Esophagus squamous epithelium (tissue), 5 donors: ENCODE data around the gene ZNF552. TPM values are rescaled to one million over a fixed set of nuclear protein-coding genes. Genes with fewer than 3 reads are reported as not detected.

Experiments
- DNase-seq: peaks from one replicate; lab custom pipeline; 2025; lab: John Stamatoyannopoulos, UW
- H3K27ac ChIP-seq, 4 donors: fragments of 200-600 bp; sonication (generic); one replicate each; pipeline ENCODE4 v1.5.1; 2016 to 2019; ENCODE audit warnings: mild to moderate bottlenecking in 1 of 4
- H3K27me3 ChIP-seq, 4 donors: fragments of 200-600 bp; sonication (generic); 1 replicate in 3 of 4; 2 replicates in 1 of 4; pipeline versions ENCODE4 v1.5.1 to v1.6.0; 2017 to 2021; ENCODE audit warnings: antibody characterized with exemption in 1 of 4
- H3K36me3 ChIP-seq, 3 donors: fragments of 200-600 bp; sonication (generic); one replicate each; pipeline ENCODE4 v1.5.1; 2016 to 2019
- H3K4me1 ChIP-seq, 3 donors: fragments of 200-600 bp; sonication (generic); one replicate each; pipeline ENCODE4 v1.5.1; 2017 to 2019
- H3K4me3 ChIP-seq, 4 donors: fragments of 200-600 bp; sonication (generic); 1 replicate in 3 of 4; 2 replicates in 1 of 4; pipeline ENCODE4 v1.5.1; 2016 to 2019; ENCODE audit warnings: mild to moderate bottlenecking in 2 of 4, moderate library complexity in 1 of 4
- H3K9me3 ChIP-seq, 3 donors: fragments of 200-600 bp; sonication (generic); one replicate each; pipeline ENCODE4 v1.5.1; 2016 to 2019
- POLR2A ChIP-seq, 4 donors: fragments of 450-650 bp; IDR thresholded peaks; one replicate each; pipeline ENCODE4 v1.6.1; 2017; ENCODE audit warnings: antibody characterized with exemption in 4 of 4, mild to moderate bottlenecking in 4 of 4, moderate library complexity in 3 of 4
- WGBS, 2 donors: methylation state at CpG; one replicate each; pipeline ENCODE4 v1.1.5; 2018; 5-methylcytosine and 5-hydroxymethylcytosine counted together
- intact Hi-C: fragments of 100-400 bp; cut with DNase I; formaldehyde crosslinking; loops from one replicate; pipeline ENCODE4 v1.15.0; 2022
- total RNA-seq, 4 donors: library from RNA; depleted of rRNA; stranded (reverse); fragments of >200 nt; gene quantifications; one replicate each; pipeline ENCODE4 v1.1.0, GENCODE V29; 2016
- TF ChIP-seq, protein P1 (sequence below), 6 experiments: fragments of 450-650 bp in 4 of 6; fragments of 200-600 bp in 2 of 6; sonication (generic) in 2 of 6; IDR thresholded peaks; one replicate each; pipeline ENCODE4 v1.5.1; 2016 to 2019; ENCODE audit warnings: antibody characterized with exemption in 6 of 6, mild to moderate bottlenecking in 4 of 6, moderate library complexity in 4 of 6
- donor health status: DM: yes; HTN: yes; CAD: no.

ZNF552 gene
- total RNA-seq, 4 donors from 2014 or later: 5.2 to 15.3 (median 12.3) TPM

DNA sequence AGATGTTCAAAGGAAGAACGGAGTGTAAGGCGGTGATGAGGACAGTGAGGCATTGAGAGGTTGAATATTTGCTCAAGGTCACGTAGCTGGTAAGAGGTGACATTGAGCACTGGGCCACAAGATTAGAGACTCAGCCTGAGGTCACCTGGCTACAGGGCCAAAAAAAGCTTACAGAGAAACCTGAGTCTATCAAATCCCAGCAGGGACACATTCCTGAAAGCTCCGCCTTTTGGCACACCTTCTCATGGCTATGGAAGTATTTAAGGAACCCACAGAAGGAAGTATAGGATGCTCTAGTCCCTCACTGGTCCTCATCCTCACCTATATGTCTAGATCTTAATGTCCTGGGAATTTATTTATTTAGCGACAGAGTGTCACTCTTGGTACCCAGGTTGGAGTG, 27.8 kb downstream of the ZNF552 start:
- Histone ChIP-seq H3K9me3 (peaks cover 0 to 93% (median 61%) of the 10 kb centered on the region in 3 donors), H3K4me3 (no peak overlapping the region), H3K27me3 (no peaks in the 10 kb centered on the region), H3K27ac (no peak overlapping the region), H3K36me3 (peaks cover 0 to 94% (median 19%) of the 10 kb centered on the region in 3 donors), H3K4me1 (no peaks in the 10 kb centered on the region)
- TF ChIP-seq POLR2A (IDR thresholded peaks at IDR 0.05): no peak
- TF ChIP-seq, protein P1, sequence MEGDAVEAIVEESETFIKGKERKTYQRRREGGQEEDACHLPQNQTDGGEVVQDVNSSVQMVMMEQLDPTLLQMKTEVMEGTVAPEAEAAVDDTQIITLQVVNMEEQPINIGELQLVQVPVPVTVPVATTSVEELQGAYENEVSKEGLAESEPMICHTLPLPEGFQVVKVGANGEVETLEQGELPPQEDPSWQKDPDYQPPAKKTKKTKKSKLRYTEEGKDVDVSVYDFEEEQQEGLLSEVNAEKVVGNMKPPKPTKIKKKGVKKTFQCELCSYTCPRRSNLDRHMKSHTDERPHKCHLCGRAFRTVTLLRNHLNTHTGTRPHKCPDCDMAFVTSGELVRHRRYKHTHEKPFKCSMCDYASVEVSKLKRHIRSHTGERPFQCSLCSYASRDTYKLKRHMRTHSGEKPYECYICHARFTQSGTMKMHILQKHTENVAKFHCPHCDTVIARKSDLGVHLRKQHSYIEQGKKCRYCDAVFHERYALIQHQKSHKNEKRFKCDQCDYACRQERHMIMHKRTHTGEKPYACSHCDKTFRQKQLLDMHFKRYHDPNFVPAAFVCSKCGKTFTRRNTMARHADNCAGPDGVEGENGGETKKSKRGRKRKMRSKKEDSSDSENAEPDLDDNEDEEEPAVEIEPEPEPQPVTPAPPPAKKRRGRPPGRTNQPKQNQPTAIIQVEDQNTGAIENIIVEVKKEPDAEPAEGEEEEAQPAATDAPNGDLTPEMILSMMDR (IDR thresholded peaks at IDR 0.05): no peak
- DNase-seq: no peak
- 96 to 100% methylated on average over 4 to 5 of the region's 5 CpGs for WGBS, 2 donors
- intact Hi-C loops: no loop called here

DNA sequence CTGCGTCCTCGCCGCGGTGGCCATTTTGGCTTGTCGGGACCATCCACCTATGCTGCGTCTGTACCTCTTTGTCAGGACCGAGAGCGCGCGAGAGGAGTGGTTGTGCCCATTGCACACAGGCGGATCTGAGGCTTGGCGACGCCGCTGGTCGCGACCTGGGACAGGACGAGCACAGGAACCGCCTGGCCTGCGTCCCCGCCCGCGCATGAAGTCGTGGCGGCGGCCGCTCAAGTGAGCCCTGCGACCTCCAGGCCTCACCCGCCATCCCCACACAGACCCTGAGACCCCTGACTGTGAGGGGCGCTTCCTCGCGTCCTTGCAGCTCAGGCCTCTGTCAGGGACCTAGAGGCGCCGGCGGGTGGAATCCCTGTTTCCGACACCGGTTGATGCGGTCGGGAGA, 28.4 kb downstream of the ZNF552 start:
- DNase-seq: no peak
- intact Hi-C loops: no loop called here
- TF ChIP-seq, protein P1 (IDR thresholded peaks at IDR 0.05): no peak
- TF ChIP-seq POLR2A (IDR thresholded peaks at IDR 0.05): no peak
- H3K4me1 ChIP-seq: no peaks in the 10 kb centered on the region
- H3K27me3 ChIP-seq: no peaks in the 10 kb centered on the region
- H3K4me3 ChIP-seq: no peak overlapping the region
- 96% methylated on average over 19 of the region's 38 CpGs; no CpG with 5 or more reads in 1 of the 2 donors for WGBS, 2 donors
- H3K27ac ChIP-seq: no peak overlapping the region
- H3K36me3 ChIP-seq: peaks cover 0 to 95% (median 19%) of the 10 kb centered on the region in 3 donors
- H3K9me3 ChIP-seq: peaks cover 0 to 96% (median 67%) of the 10 kb centered on the region in 3 donors

DNA sequence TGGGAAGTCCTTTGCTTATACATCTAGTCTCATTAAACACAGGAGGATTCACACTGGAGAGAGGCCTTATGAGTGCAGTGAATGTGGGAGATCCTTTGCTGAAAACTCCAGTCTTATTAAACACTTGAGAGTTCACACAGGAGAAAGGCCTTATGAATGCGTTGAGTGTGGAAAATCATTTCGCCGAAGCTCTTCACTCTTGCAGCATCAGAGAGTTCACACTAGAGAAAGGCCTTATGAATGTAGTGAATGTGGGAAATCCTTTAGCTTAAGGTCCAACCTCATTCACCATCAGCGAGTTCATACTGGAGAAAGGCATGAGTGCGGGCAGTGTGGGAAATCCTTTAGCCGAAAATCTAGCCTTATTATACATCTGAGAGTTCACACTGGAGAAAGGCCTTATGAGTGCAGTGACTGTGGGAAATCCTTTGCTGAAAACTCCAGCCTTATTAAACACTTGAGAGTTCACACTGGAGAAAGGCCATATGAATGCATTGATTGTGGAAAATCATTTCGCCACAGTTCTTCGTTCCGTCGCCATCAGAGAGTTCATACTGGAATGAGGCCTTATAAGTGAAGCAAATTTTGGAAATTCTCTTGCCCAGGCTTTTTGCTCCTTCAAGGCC, 35.4 kb downstream of the ZNF552 start:
- Histone ChIP-seq H3K9me3 (peaks cover 0 to 100% (median 84%) of the 10 kb centered on the region in 3 donors), H3K4me1 (no peaks in the 10 kb centered on the region), H3K4me3 (peak overlapping the region in 1 of 4 donors; percentile 8), H3K27ac (no peak overlapping the region), H3K36me3 (peaks cover 26 to 99% (median 39%) of the 10 kb centered on the region in 3 donors), H3K27me3 (no peaks in the 10 kb centered on the region)
- DNase-seq: no peak
- TF ChIP-seq POLR2A (IDR thresholded peaks at IDR 0.05): no peak
- TF ChIP-seq, protein P1 (IDR thresholded peaks at IDR 0.05): no peak
- intact Hi-C loops: no loop called here
- 92 to 97% methylated on average over 10 of the region's 10 CpGs for WGBS, 2 donors

GRCh38 chr19:57778336-57778735, 36.4 kb downstream of the ZNF552 start:
- intact Hi-C loops: no loop called here
- H3K9me3 ChIP-seq: peaks cover 0 to 100% (median 87%) of the 10 kb centered on the region in 3 donors
- 96 to 100% methylated on average over 3 to 4 of the region's 4 CpGs for WGBS, 2 donors

More at GRCh38 chr19:57778336-57778735, 36.4 kb downstream of the ZNF552 start:
- Histone ChIP-seq H3K27ac (no peak overlapping the region), H3K4me3 (no peak overlapping the region), H3K4me1 (peaks cover 0 to 6% (median 0%) of the 10 kb centered on the region in 3 donors), H3K27me3 (no peaks in the 10 kb centered on the region), H3K36me3 (peaks cover 26 to 98% (median 38%) of the 10 kb centered on the region in 3 donors)
- TF ChIP-seq, protein P1 (IDR thresholded peaks at IDR 0.05): no peak
- TF ChIP-seq POLR2A (IDR thresholded peaks at IDR 0.05): no peak
- DNase-seq: no peak
